ENCODE measurements around the gene LIF.

Gene LIF

GRCh38 chr22:30246814-30247376, 336 bp upstream of the LIF start:
- Histone ChIP-seq H3K4me3 (ENCODE audit: low read depth, low read length) (peak overlapping the region; percentile 70), H3K27ac (no peak overlapping the region; the same call in 1 of the 2 replicates), H3K9me3 (ENCODE audit: severe bottlenecking) (no peaks in the 10 kb centered on the region), H3K27me3 (ENCODE audit: insufficient read depth, low read depth, severe bottlenecking) (no peaks in the 10 kb centered on the region), H3K36me3 (peaks cover 8% of the 10 kb centered on the region; the same call in 1 of the 2 replicates)
- no peak for DNase-seq
- TF ChIP-seq, protein P1, sequence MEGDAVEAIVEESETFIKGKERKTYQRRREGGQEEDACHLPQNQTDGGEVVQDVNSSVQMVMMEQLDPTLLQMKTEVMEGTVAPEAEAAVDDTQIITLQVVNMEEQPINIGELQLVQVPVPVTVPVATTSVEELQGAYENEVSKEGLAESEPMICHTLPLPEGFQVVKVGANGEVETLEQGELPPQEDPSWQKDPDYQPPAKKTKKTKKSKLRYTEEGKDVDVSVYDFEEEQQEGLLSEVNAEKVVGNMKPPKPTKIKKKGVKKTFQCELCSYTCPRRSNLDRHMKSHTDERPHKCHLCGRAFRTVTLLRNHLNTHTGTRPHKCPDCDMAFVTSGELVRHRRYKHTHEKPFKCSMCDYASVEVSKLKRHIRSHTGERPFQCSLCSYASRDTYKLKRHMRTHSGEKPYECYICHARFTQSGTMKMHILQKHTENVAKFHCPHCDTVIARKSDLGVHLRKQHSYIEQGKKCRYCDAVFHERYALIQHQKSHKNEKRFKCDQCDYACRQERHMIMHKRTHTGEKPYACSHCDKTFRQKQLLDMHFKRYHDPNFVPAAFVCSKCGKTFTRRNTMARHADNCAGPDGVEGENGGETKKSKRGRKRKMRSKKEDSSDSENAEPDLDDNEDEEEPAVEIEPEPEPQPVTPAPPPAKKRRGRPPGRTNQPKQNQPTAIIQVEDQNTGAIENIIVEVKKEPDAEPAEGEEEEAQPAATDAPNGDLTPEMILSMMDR (IDR thresholded peaks at IDR 0.05; ENCODE audit: low read depth, low read length): 0 out of 2 replicates have a peak, but pooled peaks have one; percentile 7

- Histone ChIP-seq H3K36me3 (peaks cover 8% of the 10 kb centered on the region; the same call in 1 of the 2 replicates), H3K27me3 (ENCODE audit: insufficient read depth, low read depth, severe bottlenecking) (no peaks in the 10 kb centered on the region), H3K27ac (peak overlapping the region; percentile 60), H3K9me3 (ENCODE audit: severe bottlenecking) (no peaks in the 10 kb centered on the region), H3K4me3 (ENCODE audit: low read depth, low read length) (peak overlapping the region; percentile 70)
- TF ChIP-seq, protein P1 (IDR thresholded peaks at IDR 0.05; ENCODE audit: low read depth, low read length): no peak
- peak; percentile 40 for DNase-seq
These were observed 1.2 kb downstream of the LIF start for GRCh38 chr22:30245181-30245984.

GRCh38 chr22:30244641-30245040, 1.9 kb downstream of the LIF start:
- no peak overlapping the region for H3K4me3 ChIP-seq (ENCODE audit: low read depth, low read length)
- H3K27ac ChIP-seq: no peak overlapping the region
- TF ChIP-seq, protein P1 (IDR thresholded peaks at IDR 0.05; ENCODE audit: low read depth, low read length): no peak
- H3K27me3 ChIP-seq (ENCODE audit: insufficient read depth, low read depth, severe bottlenecking): no peaks in the 10 kb centered on the region
- DNase-seq: no peak
- H3K36me3 ChIP-seq: peaks cover 8% of the 10 kb centered on the region; the same call in 1 of the 2 replicates
- H3K9me3 ChIP-seq (ENCODE audit: severe bottlenecking): no peaks in the 10 kb centered on the region

DNA sequence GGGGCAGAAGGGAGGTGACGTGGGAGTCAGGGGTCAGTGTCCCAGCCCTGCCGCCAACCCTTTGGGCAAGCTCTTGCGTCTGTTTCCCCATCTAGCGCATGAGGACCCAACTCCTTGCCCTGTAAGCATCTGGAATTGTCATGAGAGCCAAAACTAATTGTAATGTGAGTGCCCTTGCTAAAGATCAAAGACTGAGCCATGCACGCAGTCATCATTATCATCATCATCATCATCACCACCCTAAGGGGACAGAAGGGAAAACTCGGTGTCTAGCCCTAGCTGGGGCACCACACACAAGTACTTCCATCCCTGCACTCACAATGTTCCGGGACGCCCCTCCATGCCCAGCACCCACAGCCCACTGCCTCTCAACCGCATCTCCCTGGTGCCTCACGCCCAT, 2.5 kb downstream of the LIF start:
- no peak for DNase-seq
- Histone ChIP-seq H3K27me3 (ENCODE audit: insufficient read depth, low read depth, severe bottlenecking) (no peaks in the 10 kb centered on the region), H3K27ac (no peak overlapping the region), H3K36me3 (peaks cover 8% of the 10 kb centered on the region; the same call in 1 of the 2 replicates), H3K4me3 (ENCODE audit: low read depth, low read length) (no peak overlapping the region), H3K9me3 (ENCODE audit: severe bottlenecking) (no peaks in the 10 kb centered on the region)
- TF ChIP-seq, protein P1 (IDR thresholded peaks at IDR 0.05; ENCODE audit: low read depth, low read length): no peak

DNA sequence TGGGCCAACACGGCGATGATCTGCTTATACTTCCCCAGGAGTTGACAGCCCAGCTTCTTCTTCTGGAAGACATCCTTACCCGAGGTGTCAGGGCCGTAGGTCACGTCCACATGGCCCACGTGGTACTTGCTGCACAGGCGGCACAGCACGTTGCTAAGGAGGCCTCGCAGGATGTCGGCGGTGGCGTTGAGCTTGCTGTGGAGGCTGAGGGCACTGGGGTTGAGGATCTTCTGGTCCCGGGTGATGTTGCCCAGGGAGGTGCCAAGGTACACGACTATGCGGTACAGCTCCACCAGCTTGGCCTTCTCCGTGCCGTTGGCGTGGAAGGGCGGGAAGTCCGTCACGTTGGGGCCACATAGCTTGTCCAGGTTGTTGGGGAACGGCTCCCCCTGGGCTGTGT, 2.9 kb downstream of the LIF start:
- TF ChIP-seq, protein P1 (IDR thresholded peaks at IDR 0.05; ENCODE audit: low read depth, low read length): no peak
- H3K27me3 ChIP-seq (ENCODE audit: insufficient read depth, low read depth, severe bottlenecking): no peaks in the 10 kb centered on the region

More for the DNA sequence above, 2.9 kb downstream of the LIF start:
- H3K9me3 ChIP-seq (ENCODE audit: severe bottlenecking): no peaks in the 10 kb centered on the region
- H3K4me3 ChIP-seq (ENCODE audit: low read depth, low read length): no peak overlapping the region
- H3K36me3 ChIP-seq: peaks cover 8% of the 10 kb centered on the region; the same call in 1 of the 2 replicates
- no peak overlapping the region for H3K27ac ChIP-seq
- no peak for DNase-seq
